Peyer's patch (tissue), 4 donors: ENCODE measurements around the gene ADM2. TPM values are rescaled to one million over a fixed set of nuclear protein-coding genes. Genes with fewer than 3 reads are reported as not detected.
A peak's percentile ranks its signal among the peaks of the same experiment; 100 is the strongest.

Experiments used
- DNase-seq, 3 donors: peaks; one replicate each; pipeline ENCODE4 v3.0.0-alpha.2; 2017 to 2019
- H3K27ac ChIP-seq, 4 donors: fragments of 200-600 bp; sonication (generic); one replicate each; pipeline ENCODE4 v1.5.1; 2016 to 2019
- H3K27me3 ChIP-seq, 2 donors: fragments of 200-600 bp; sonication (generic); one replicate each; pipeline ENCODE4 v1.5.1; 2019
- H3K36me3 ChIP-seq, 3 donors: fragments of 200-600 bp; sonication (generic); one replicate each; pipeline ENCODE4 v1.5.1; 2016 to 2019
- H3K4me1 ChIP-seq, 4 donors: fragments of 200-600 bp; sonication (generic); one replicate each; pipeline ENCODE4 v1.5.1; 2016 to 2019
- H3K4me3 ChIP-seq, 4 donors: fragments of 200-600 bp; sonication (generic); 1 replicate in 3 of 4; 2 replicates in 1 of 4; pipeline ENCODE4 v1.5.1; 2016 to 2019; ENCODE audit warnings: mild to moderate bottlenecking in 1 of 4
- H3K9me3 ChIP-seq, 4 donors: fragments of 200-600 bp; sonication (generic); one replicate each; pipeline ENCODE4 v1.5.1; 2016 to 2019; ENCODE audit warnings: mild to moderate bottlenecking in 1 of 4
- CTCF ChIP-seq, 6 experiments: fragments of 450-650 bp in 4 of 6; fragments of 200-600 bp in 2 of 6; sonication (generic) in 1 of 6; IDR thresholded peaks; one replicate each; pipeline ENCODE4 v1.5.1; 2017 to 2019; ENCODE audit warnings: antibody characterized with exemption in 6 of 6, mild to moderate bottlenecking in 3 of 6, moderate library complexity in 1 of 6
- POLR2A ChIP-seq, 2 donors: fragments of 450-650 bp; IDR thresholded peaks; one replicate each; pipeline ENCODE4 v1.5.1; 2017; ENCODE audit warnings: antibody characterized with exemption in 2 of 2, mild to moderate bottlenecking in 2 of 2, moderate library complexity in 2 of 2
- total RNA-seq, 4 donors: library from RNA; depleted of rRNA; stranded (reverse); fragments of >200 nt; gene quantifications; one replicate each; pipeline ENCODE4 v1.1.0, GENCODE V29; 2016

The ADM2 gene
- total RNA-seq, 4 donors from 2014 or later, result 0.83 to 8.4 (median 5.8) TPM

- peak overlapping the region in 3 of 4 donors; percentile 38 to 60 (median 44) for H3K27ac ChIP-seq
Measured at GRCh38 chr22:50444663-50445062, 36.7 kb upstream of the ADM2 start.

GRCh38 chr22:50445071-50445879 is 36.1 kb upstream of the ADM2 start:
- peaks cover 0 to 21% (median 8%) of the 10 kb centered on the region in 4 donors for H3K4me1 ChIP-seq
- DNase-seq, result peak in 1 of 3 donors; percentile 42
- H3K9me3 ChIP-seq, result no peaks in the 10 kb centered on the region
- TF ChIP-seq CTCF (IDR thresholded peaks at IDR 0.05), result no peak
- peaks cover 0 to 72% (median 0%) of the 10 kb centered on the region in 3 donors for H3K36me3 ChIP-seq
- H3K4me3 ChIP-seq, result no peak overlapping the region
- H3K27me3 ChIP-seq, result no peaks in the 10 kb centered on the region
- H3K27ac ChIP-seq, result peak overlapping the region in 3 of 4 donors; percentile 38 to 60 (median 44)

More at GRCh38 chr22:50444663-50445062, 36.7 kb upstream of the ADM2 start:
- H3K4me3 ChIP-seq, result no peak overlapping the region
- H3K36me3 ChIP-seq, result peaks cover 0 to 72% (median 0%) of the 10 kb centered on the region in 3 donors
- peaks cover 0 to 21% (median 7%) of the 10 kb centered on the region in 4 donors for H3K4me1 ChIP-seq
- H3K9me3 ChIP-seq, result no peaks in the 10 kb centered on the region
- TF ChIP-seq POLR2A (IDR thresholded peaks at IDR 0.05), result no peak
- no peak for TF ChIP-seq CTCF (IDR thresholded peaks at IDR 0.05)
- no peaks in the 10 kb centered on the region for H3K27me3 ChIP-seq
- DNase-seq, result peak in 2 of 3 donors; percentile 68 to 74

- Histone ChIP-seq H3K27ac (peak overlapping the region in 2 of 4 donors; percentile 38 to 60), H3K4me1 (peaks cover 0 to 21% (median 8%) of the 10 kb centered on the region in 4 donors), H3K9me3 (no peaks in the 10 kb centered on the region), H3K4me3 (no peak overlapping the region), H3K27me3 (no peaks in the 10 kb centered on the region), H3K36me3 (peaks cover 0 to 64% (median 0%) of the 10 kb centered on the region in 3 donors)
- DNase-seq, result no peak
- TF ChIP-seq POLR2A (IDR thresholded peaks at IDR 0.05), result no peak
- TF ChIP-seq CTCF (IDR thresholded peaks at IDR 0.05), result no peak
Measured at GRCh38 chr22:50445880-50446707, 35.2 kb upstream of the ADM2 start.

- Histone ChIP-seq H3K27me3 (no peaks in the 10 kb centered on the region), H3K9me3 (no peaks in the 10 kb centered on the region), H3K36me3 (peaks cover 0 to 57% (median 0%) of the 10 kb centered on the region in 3 donors), H3K4me3 (no peak overlapping the region), H3K27ac (no peak overlapping the region), H3K4me1 (peaks cover 0 to 21% (median 8%) of the 10 kb centered on the region in 4 donors)
- no peak for DNase-seq
- TF ChIP-seq POLR2A (IDR thresholded peaks at IDR 0.05) (no peak), CTCF (IDR thresholded peaks at IDR 0.05) (no peak)
Measured at GRCh38 chr22:50446708-50447575, 34.4 kb upstream of the ADM2 start.
